IPS-18a (cell line): ENCODE results near the gene SYVN1.
"Not testable (repeated sequence)": the region's sequence is repeated elsewhere in the genome, so short reads cannot be mapped to it uniquely, and the experiment has no call there.

Experiments
- H3K27ac ChIP-seq: one replicate; pipeline ENCODE4 v1.5.1; 2013; ENCODE audit warnings: low read length
- H3K27me3 ChIP-seq: one replicate; pipeline ENCODE4 v1.6.1; 2013; ENCODE audit warnings: mild to moderate bottlenecking, low read length; ENCODE audit not compliant: control insufficient read depth, insufficient read depth
- H3K36me3 ChIP-seq: one replicate; pipeline ENCODE4 v1.6.1; 2013; ENCODE audit warnings: low read depth, low read length; ENCODE audit not compliant: control insufficient read depth
- H3K4me1 ChIP-seq: one replicate; pipeline ENCODE4 v1.6.1; 2013; ENCODE audit warnings: low read depth, low read length; ENCODE audit not compliant: control insufficient read depth
- H3K4me3 ChIP-seq: one replicate; pipeline ENCODE4 v1.5.1; 2013; ENCODE audit warnings: low read length
- H3K9ac ChIP-seq: one replicate; pipeline ENCODE4 v1.6.1; 2013; ENCODE audit warnings: mild to moderate bottlenecking, low read length, moderate library complexity
- H3K9me3 ChIP-seq: one replicate; pipeline ENCODE4 v1.6.1; 2013; ENCODE audit warnings: low read depth, low read length; ENCODE audit not compliant: control insufficient read depth

SYVN1 gene

DNA sequence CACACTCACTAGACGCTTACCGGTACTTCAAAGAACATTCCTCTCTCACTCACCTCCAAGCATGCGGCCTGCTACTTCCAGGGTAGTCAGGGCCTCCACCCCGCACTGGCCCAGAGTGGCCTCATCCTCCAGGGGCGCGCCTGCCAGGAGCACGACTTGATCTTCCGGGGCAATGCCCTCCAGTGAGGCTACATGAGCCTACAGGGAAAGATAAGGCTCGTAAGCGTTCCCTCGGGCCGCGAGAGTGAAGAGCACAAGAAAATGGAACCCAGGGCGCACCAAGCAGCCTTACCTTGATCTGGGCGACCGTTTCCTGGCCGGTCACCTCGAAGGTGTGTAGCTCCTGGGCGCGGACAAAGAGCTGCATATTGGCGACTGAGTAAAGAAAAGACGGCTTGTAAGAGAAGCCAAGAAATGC is 12.9 kb downstream of the SYVN1 start:
- peak overlapping the region; percentile 97 for H3K9ac ChIP-seq
- H3K27ac ChIP-seq: peak overlapping the region; percentile 80
- H3K36me3 ChIP-seq: peaks cover 45% of the 10 kb centered on the region
- no peaks in the 10 kb centered on the region for H3K9me3 ChIP-seq
- no peaks in the 10 kb centered on the region for H3K27me3 ChIP-seq
- H3K4me1 ChIP-seq: peaks cover 8% of the 10 kb centered on the region
- H3K4me3 ChIP-seq: peak overlapping the region; percentile 100

DNA sequence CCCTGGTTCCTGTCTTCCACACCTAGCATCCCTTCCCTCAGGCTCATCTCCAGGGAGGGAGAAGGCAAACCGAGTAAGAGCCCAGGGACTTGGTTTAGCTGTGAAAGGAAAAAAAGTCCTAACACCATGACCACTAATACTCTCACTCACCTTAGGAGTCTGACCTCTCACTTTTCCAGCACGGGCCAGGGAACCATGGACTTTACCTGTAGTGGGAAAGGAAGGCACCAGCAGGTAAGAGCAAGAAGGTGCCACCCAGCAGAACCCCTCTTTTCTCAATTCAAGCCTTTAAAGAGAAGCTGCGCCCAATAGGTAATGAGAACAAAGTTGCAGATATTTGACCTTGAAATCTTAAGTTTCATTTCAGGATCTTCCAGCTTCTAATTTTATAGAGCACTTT is 13.5 kb downstream of the SYVN1 start:
- H3K9ac ChIP-seq: peak overlapping the region; percentile 97
- H3K27ac ChIP-seq: no peak overlapping the region
- no peaks in the 10 kb centered on the region for H3K27me3 ChIP-seq
- H3K4me3 ChIP-seq: peak overlapping the region; percentile 100
- H3K9me3 ChIP-seq: no peaks in the 10 kb centered on the region
- H3K4me1 ChIP-seq: peaks cover 9% of the 10 kb centered on the region
- peaks cover 38% of the 10 kb centered on the region for H3K36me3 ChIP-seq

DNA sequence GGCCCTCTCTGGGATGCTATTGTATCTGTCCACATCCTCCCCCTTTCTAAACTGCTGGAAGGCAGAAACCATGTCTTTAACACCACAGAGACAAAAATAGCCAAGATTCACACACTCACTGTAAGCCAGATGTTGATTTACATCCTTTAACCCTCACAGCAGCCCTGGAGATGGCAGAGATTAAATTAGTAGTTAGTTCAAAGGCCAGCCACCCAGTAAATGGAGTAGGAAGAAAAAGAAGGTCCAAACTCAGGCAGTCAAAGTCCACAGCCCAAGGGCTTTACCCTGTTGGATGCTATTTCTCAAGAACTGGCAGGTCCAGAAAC is 14.7 kb downstream of the SYVN1 start:
- Histone ChIP-seq H3K4me1 (peaks cover 9% of the 10 kb centered on the region), H3K9me3 (no peaks in the 10 kb centered on the region), H3K27ac (no peak overlapping the region), H3K4me3 (no peak overlapping the region), H3K9ac (no peak overlapping the region), H3K27me3 (no peaks in the 10 kb centered on the region), H3K36me3 (peaks cover 27% of the 10 kb centered on the region)

DNA sequence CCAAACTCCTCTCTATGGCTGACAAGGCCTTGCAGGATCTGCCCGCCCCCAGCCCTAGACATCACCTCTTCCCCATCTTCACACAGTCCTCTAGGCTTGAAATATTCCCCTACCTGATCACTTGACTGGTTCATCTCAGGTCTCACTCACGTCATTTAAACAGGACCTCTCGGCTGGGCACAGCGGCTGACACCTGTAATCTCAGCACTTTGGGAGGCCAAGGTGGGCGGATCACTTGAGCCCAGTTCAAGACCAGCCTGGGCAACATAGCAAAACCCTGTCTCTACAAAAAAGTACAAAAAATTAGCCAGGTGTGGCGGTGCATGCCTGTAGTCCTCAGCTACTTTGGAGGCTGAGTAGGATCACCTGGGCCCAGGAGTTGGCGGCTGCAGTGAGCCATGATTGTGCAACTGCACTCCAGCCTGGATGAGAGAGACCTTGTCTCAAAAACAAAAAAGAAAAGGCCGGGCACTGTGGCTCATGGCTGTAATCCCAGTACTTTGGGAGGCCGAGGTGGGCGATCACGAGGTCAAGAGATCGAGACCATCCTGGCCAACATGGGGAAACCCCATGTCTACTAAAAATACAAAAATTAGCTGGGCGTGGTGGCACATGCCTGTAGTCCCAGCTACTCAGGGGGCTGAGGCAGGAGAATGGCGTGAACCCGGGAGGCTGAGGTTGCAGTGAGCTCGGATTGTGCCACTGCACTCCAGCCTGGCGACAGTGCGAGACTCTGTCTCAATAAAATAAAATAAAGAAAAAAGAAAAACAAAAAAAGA is 15.2 kb downstream of the SYVN1 start:
- H3K4me1 ChIP-seq, H3K9me3 ChIP-seq, H3K27me3 ChIP-seq, H3K4me3 ChIP-seq, H3K27ac ChIP-seq, H3K9ac ChIP-seq: not testable (repeated sequence)
- H3K36me3 ChIP-seq: peaks cover 24% of the 10 kb centered on the region

DNA sequence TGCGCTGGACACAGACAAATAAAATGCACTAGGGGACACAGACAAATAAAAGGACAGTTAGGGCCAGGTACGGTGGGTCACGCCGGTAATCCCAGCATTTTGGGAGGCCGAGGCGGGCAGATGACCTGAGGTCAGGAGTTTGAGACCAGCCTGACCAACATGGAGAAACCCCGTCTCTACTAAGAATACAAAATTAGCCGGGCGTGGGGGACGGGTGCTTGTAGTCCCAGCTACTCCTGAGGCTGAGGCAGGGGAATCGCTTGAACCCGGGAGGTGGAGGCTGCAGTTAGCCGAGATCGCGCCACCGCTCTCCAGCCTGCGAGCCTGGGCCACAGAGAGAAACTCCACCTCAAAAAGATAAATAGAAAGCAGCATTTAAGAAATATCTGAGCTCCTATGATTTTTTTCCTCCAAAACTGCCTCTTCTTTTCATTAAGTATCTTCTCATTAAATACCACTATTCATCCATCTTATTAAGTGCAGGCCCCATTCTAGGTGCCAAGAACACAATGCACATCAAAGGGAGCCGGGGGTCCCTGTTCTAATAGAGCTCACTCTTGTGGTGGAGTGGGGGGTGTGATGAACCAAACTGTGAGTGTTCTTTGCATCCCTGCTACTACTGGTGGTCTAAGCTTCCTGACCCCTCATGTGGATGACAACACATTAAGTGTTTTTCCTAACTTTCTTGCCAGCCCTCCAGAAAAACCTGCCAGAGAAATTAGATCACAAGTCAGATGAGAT is 16.1 kb downstream of the SYVN1 start:
- Histone ChIP-seq H3K36me3 (peaks cover 24% of the 10 kb centered on the region), H3K4me3 (no peak overlapping the region), H3K9ac (no peak overlapping the region), H3K4me1 (peaks cover 13% of the 10 kb centered on the region), H3K27me3 (no peaks in the 10 kb centered on the region), H3K9me3 (no peaks in the 10 kb centered on the region), H3K27ac (no peak overlapping the region)

DNA sequence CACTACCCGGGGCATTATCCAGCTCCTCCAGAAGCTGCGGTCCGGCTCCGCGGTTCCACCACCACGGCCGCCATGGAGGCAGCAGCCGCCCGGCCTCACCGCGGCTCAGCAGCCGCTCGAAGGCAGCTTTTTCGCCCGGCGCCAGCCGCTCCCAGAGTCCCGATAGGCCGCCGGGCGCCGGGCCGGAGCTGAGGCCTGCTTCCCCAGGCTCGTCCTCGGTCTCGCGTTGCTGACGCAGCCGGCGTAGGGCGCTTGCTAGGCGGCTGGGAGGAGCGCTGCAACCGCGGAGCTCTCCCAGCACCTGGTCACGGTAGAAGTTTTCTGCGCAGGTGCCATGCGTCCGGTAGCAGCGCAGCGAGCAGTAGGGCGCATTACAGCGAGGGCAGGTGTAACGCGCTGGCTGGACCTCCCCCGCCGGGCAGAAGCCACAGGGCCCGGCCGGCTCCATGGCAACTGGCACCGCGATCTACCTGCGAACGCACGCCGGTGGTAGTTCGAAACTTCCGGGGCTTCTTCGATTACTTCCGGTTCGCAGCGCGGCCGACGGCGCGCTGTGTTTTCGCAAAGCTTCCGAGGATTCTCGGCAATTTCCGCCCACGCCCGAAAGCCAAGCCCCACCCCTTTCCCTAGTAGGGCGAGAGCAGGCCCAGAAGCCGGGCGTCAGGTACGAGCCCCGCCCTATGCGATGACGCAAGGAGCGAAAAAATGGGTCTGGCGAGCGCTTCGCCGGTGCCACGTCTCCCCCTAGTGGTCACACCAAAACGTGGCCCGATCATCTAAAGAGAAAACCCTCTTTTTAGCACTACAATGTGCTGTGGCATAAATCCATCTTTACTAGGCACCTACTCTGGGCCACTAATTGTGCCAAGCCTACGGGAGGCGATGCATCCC is 16.9 kb downstream of the SYVN1 start, which contains the start of gene ZNHIT2:
Gene ZNHIT2, minus strand, starts transcription at position 496 of the 891 bp plus-strand sequence. Its CDS starts 48 bp downstream, at position 448.
- Histone ChIP-seq H3K27me3 (no peaks in the 10 kb centered on the region), H3K4me3 (peak within 1 kb of the TSS; percentile 84), H3K4me1 (peaks cover 11% of the 10 kb centered on the region), H3K36me3 (peaks cover 24% of the 10 kb centered on the region), H3K9ac (peak within 1 kb of the TSS; percentile 86), H3K9me3 (no peaks in the 10 kb centered on the region), H3K27ac (peak within 1 kb of the TSS; percentile 89)

DNA sequence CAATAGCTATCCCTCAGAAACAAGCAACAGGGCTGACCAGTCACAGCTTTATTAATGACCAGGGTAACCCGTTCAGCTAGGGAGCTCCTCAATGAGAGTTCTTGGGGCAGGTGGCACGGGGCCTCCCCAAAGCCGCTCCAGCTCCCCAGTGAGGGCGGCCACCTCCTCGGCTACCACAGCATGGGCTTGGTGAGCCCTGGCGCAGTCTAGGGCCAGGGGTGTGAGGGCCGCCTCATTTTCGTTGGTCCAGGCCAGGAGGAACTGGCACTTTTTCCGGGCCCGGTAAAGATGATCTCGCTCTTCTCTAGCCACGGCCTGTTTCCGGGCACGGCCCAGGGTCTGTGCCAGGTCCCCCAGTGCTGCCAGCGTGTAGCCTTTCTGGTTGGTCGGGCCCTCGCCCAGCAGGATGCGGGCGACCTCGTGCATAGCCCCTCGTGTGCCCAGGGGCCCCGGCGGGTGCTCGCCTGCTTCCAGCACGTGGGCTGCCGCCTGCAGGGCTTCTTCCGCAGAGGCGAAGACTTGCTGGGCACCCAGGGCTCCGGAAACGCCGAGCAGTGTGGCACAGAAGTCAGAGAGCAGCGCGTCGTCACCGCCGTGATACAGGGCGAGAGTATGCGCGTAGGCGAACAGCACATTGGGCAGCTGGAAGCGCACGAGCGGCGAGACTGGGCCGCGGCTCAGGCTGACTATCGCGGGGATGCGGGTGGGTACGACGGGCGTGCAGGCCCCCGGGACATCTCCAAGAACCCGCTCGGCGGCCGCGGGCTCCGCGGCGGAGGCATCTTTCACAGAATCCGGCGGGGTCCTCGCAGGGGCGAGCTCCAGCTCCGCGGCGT is 17.7 kb downstream of the SYVN1 start:
- Histone ChIP-seq H3K27me3 (no peaks in the 10 kb centered on the region), H3K27ac (peak overlapping the region; percentile 89), H3K9me3 (no peaks in the 10 kb centered on the region), H3K4me3 (peak overlapping the region; percentile 84), H3K4me1 (peaks cover 11% of the 10 kb centered on the region), H3K9ac (peak overlapping the region; percentile 86), H3K36me3 (peaks cover 24% of the 10 kb centered on the region)

DNA sequence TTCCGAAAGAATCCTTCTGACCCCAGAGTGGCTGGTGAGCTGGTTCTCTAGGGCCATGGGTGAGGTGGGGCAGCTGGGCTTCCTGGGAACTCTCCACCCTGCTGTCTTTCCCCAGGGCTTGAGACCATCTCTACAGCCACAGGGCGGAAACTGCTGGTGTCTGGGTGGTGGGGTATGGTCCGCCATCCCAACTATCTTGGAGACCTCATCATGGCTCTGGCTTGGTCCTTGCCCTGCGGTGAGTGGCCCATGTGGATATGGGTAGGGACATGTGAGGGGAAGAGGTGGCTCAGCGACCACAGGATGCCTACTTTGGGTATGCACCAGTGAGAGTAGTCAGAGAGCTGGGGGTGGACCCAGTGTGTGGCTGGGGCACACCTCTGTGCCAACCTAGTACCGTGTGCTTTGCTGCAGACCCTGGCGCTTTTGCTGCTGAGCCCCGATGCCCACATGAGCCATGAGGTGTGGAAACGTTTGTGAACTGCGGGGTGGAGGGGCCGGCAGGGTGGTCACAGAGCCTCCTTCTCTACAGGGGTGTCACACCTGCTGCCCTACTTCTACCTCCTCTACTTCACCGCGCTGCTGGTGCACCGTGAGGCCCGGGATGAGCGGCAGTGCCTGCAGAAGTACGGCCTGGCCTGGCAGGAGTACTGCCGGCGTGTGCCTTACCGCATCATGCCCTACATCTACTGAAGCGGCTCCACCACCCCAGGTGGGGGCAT is 18.8 kb downstream of the SYVN1 start:
- Histone ChIP-seq H3K27me3 (no peaks in the 10 kb centered on the region), H3K36me3 (peaks cover 19% of the 10 kb centered on the region), H3K9me3 (no peaks in the 10 kb centered on the region), H3K9ac (no peak overlapping the region), H3K4me1 (peaks cover 8% of the 10 kb centered on the region), H3K4me3 (no peak overlapping the region), H3K27ac (no peak overlapping the region)

DNA sequence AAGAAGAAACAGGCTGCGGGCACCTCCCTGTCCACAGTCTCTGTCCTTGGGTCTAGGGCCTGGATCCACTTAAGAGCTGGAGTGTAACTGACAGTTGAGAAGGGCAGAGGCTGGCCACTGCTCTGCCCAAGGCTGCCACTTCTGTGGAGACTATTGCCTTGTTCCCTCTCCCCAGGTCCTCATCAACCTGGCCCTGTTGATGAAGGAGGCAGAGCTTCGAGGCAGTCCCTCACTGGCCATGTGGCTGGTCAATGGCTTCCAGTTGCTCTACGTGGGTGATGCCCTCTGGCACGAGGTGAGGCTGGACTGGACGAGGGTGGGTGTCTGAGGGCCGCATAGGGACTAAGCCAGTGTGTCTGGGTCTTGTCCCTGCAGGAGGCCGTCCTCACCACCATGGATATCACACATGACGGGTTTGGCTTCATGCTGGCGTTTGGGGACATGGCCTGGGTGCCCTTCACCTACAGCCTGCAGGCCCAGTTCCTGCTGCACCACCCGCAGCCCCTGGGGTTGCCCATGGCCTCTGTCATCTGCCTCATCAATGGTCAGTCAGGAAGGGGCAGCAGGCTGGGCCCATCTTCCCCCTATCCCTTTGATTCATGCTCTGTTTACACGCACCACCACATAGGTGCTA is 19.7 kb downstream of the SYVN1 start:
- Histone ChIP-seq H3K27me3 (no peaks in the 10 kb centered on the region), H3K36me3 (peaks cover 11% of the 10 kb centered on the region), H3K4me3 (no peak overlapping the region), H3K9me3 (no peaks in the 10 kb centered on the region), H3K4me1 (peaks cover 8% of the 10 kb centered on the region), H3K27ac (no peak overlapping the region), H3K9ac (no peak overlapping the region)

DNA sequence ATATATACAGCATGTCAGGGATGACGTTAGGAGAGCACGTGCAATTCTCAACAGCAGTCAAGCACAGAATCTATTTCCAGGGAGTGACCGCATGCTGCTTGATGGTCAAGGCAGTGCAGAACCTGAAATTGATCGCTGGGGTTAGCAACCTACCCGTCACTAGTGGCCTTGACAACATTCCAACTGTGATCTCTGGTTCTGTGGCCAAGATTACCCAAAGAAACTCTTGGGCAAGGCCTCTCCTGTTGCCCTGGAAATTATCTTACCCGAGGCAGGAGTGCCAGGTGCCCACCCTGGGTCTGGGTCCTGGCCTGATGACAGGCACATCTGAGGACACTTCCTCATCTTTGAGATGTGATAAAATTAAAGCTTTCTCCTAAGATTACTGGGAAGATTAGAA is 20.5 kb downstream of the SYVN1 start:
- Histone ChIP-seq H3K36me3 (peaks cover 4% of the 10 kb centered on the region), H3K9me3 (no peaks in the 10 kb centered on the region), H3K4me1 (peaks cover 8% of the 10 kb centered on the region), H3K27me3 (no peaks in the 10 kb centered on the region), H3K27ac (no peak overlapping the region), H3K4me3 (no peak overlapping the region), H3K9ac (no peak overlapping the region)
